ENCODE data around the gene TNN.

TNN gene

GRCh38 chr1:175155936-175156335 lies 88.3 kb downstream of the TNN start:
- FAIRE-seq (no peak), DNase-seq (ENCODE audit: insufficient read length, low spot score) (no peak)

DNA sequence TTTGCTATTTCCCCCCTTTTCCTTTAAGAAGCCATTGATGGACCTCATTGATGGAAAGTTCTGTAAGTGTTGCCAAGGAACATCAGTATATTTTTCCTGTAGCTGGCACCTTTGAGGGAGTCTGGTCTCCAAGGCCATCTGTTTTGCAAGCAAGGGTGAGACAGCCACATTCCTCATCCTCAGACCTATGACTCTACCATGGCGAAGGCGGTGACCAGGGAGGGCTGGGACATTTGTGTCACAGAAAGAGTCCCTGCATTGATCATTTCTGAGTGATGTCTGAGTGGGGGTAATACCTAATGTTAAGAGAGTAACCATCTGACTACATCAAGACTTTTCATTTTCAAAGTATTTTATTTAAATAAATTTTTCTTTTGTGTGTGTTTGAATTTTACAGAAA lies 89.6 kb downstream of the TNN start:
- DNase-seq (ENCODE audit: insufficient read length, low spot score), result no peak
- TF ChIP-seq POLR2A (IDR thresholded peaks at IDR 0.05; ENCODE audit: low read depth, low read length), result no peak
- FAIRE-seq, result no peak

More at GRCh38 chr1:175155936-175156335, 88.3 kb downstream of the TNN start:
- TF ChIP-seq POLR2A (IDR thresholded peaks at IDR 0.05; ENCODE audit: low read depth, low read length), result no peak

DNA sequence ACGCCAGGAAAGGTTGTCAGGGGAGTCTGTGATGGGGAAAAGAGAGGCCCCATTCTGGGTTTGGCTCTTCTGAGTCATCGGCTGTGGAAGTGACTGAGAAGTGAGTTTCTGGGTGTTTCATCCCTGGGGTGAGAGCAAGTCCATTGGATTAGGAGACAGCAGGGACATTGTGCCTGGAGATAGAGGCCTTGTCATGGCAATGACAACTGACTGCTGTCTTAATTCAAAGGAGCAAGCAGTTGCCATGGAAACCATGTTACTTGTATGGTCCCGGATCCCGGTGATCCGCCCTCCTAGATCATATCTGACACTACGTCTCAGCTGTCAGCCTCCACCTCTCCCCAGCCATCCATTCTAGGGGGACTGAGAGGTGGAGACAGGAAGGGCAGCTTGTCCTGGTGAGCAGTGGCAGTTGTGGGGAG lies 90.5 kb downstream of the TNN start:
- FAIRE-seq (no peak), DNase-seq (ENCODE audit: insufficient read length, low spot score) (no peak)
- TF ChIP-seq POLR2A (IDR thresholded peaks at IDR 0.05; ENCODE audit: low read depth, low read length), result no peak

GRCh38 chr1:175162955-175163354 lies 95.3 kb downstream of the TNN start:
- FAIRE-seq, result no peak
- DNase-seq (ENCODE audit: insufficient read length, low spot score), result no peak
- no peak for TF ChIP-seq POLR2A (IDR thresholded peaks at IDR 0.05; ENCODE audit: low read depth, low read length)

- no peak for FAIRE-seq
- TF ChIP-seq POLR2A (IDR thresholded peaks at IDR 0.05; ENCODE audit: low read depth, low read length), result no peak
- no peak for DNase-seq (ENCODE audit: insufficient read length, low spot score)
Observed at GRCh38 chr1:175163702-175164101, 96.1 kb downstream of the TNN start.

DNA sequence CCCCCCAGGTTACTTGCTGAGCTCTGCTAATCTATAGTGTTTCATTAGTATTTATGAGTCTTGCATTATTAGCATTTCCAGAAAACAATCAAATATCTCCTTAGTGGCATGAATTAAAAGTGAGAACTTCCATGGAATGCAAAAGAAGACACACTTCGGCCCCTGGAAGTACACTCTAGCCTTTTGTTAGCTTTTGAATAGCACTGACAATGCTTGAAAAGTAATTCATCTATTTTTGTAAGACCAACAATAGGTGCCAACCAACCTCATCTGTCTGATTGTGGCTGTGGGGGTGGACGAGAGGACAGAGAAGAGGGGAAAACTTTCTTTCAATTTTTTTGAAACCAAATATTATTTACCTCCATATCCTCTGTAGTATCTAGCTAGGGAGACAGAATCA lies 97.1 kb downstream of the TNN start:
- FAIRE-seq (no peak), DNase-seq (ENCODE audit: insufficient read length, low spot score) (no peak)
- no peak for TF ChIP-seq POLR2A (IDR thresholded peaks at IDR 0.05; ENCODE audit: low read depth, low read length)

DNA sequence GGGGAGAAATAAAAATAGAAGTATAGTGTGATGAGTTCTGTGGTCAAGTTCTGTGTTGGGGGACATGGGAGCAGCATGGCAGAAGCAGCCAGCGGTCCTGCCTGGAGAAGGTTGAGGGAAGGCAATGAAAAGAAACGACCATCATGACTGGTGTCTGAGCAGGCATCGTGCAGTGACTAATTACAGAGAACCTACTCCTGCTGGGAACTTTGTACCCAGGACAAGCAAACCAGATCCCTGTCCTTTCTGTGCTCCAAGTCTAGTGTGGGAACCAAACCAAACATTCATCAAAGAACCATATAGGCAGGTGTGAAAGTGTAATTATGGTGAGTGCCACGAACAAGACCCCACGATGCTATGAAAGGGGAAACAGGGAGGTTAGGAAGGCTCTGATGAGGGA lies 99.1 kb downstream of the TNN start:
- TF ChIP-seq POLR2A (IDR thresholded peaks at IDR 0.05; ENCODE audit: low read depth, low read length), result no peak
- DNase-seq (ENCODE audit: insufficient read length, low spot score) (no peak), FAIRE-seq (no peak)

GRCh38 chr1:175167861-175168260 lies 100.2 kb downstream of the TNN start:
- FAIRE-seq (no peak), DNase-seq (ENCODE audit: insufficient read length, low spot score) (no peak)
- no peak for TF ChIP-seq POLR2A (IDR thresholded peaks at IDR 0.05; ENCODE audit: low read depth, low read length)

DNA sequence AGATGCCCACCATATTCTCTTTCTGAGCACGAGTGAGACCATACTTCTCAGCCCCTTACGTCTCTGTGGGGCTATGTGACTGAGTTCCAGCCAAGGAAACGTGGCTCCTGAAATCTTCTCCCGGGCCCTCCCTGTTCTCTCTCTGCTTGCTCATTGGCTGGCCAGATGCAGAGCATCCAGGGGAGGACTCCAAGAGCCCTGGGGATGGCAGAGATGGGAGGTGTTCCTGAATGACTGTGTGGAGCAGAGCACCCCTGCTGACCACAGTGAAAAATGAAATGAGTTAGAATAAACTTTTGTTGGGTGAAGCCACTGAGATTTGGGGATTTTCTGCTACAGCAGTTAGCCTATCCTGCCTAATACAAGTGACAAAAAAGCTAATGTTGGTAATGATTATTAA lies 101.1 kb downstream of the TNN start:
- no peak for TF ChIP-seq POLR2A (IDR thresholded peaks at IDR 0.05; ENCODE audit: low read depth, low read length)
- FAIRE-seq (no peak), DNase-seq (ENCODE audit: insufficient read length, low spot score) (no peak)

DNA sequence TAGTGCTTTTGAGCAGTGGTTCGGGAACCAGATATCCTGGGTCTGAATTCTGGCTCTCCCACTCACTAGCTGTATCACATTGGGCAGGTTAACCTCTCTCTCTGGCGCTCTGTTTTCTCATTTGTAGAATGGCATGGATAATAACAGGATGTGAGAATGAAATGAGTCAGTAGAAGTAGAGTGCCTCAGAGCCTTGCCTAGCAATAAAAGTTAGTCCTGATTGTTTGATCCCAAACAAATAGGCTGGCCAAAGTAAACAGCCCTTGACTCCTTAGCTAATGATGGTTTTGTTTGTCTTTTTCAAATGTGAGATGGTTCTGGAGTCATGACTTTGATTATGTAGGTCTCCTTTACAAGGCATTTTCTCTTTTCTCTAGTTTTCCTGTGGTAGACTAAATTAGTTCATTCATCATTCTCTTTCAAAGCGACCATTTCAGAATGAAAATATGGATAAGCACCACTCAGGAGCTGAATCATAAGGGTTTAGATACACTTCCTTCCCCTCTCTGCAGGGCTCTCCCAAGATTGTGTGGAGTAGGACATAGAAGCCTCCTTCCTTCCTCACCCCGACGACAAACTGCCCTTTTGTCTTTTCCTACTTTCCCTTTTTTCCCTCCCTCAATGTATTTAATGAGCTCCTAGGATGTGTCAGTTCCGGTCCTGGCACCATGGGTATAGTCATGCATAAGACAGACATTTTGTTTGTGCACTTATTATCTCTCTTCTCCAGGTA lies 101.8 kb downstream of the TNN start:
- TF ChIP-seq POLR2A (IDR thresholded peaks at IDR 0.05; ENCODE audit: low read depth, low read length), result no peak
- DNase-seq (ENCODE audit: insufficient read length, low spot score) (no peak), FAIRE-seq (no peak)

- no peak for DNase-seq (ENCODE audit: insufficient read length, low spot score)
- TF ChIP-seq POLR2A (IDR thresholded peaks at IDR 0.05; ENCODE audit: low read depth, low read length), result no peak
- no peak for FAIRE-seq
Observed at GRCh38 chr1:175171036-175171913, 103.6 kb downstream of the TNN start.

DNA sequence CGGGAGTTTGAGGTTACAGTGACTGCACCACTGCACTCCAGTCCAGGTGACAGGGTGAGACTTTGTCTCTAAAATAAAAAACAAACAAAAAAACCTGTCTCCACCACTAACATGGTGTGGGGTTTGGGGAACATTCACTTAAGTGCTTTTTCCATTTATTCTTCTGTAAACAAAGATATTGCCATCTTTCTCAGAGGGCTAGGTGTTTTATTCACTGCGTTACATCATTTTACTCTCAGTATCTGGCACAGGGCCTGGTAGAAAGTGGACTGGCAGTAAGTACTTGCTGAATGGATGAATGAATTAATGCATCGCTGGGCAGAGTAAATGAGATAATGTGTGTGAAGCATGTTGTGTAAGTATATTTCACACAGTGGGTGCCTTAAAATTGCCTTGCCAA lies 104.9 kb downstream of the TNN start:
- TF ChIP-seq POLR2A (IDR thresholded peaks at IDR 0.05; ENCODE audit: low read depth, low read length), result no peak
- DNase-seq (ENCODE audit: insufficient read length, low spot score), result no peak
- no peak for FAIRE-seq

DNA sequence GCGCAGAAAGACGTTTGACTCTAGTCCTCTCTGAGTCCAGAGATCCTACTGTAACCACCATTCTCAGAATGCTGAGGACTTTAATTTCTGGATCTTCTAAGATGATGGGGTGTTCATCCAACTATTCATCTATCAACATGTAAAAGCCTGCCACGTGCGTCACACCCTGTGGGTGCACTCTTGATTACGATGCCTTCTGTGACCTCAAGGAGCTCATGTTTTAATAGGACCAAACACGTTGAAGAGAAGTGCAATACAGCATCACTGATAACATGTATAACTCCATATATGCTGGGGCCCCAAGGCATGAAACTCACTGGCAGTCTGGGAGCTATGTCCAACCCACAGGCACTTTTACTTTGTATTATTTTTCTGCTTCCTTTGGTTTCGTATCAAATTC lies 105.9 kb downstream of the TNN start:
- no peak for DNase-seq (ENCODE audit: insufficient read length, low spot score)
- TF ChIP-seq POLR2A (IDR thresholded peaks at IDR 0.05; ENCODE audit: low read depth, low read length), result no peak
- no peak for FAIRE-seq

GRCh38 chr1:175174309-175175102 lies 106.9 kb downstream of the TNN start:
- FAIRE-seq, result no peak
- TF ChIP-seq POLR2A (IDR thresholded peaks at IDR 0.05; ENCODE audit: low read depth, low read length), result no peak
- no peak for DNase-seq (ENCODE audit: insufficient read length, low spot score)
